Testis (tissue), 2 donors: Measurements from ENCODE around the gene SMAD7.

Experiments
- CTCF ChIP-seq, 3 experiments: fragments of 450-650 bp in 2 of 3; fragments of 200-600 bp in 1 of 3; sonication (generic) in 1 of 3; IDR thresholded peaks; one replicate each; pipeline ENCODE4 v1.5.1; 2016 to 2019; ENCODE audit warnings: antibody characterized with exemption in 3 of 3, mild to moderate bottlenecking in 2 of 3, moderate library complexity in 1 of 3
- POLR2A ChIP-seq: fragments of 450-650 bp; IDR thresholded peaks from one replicate; pipeline ENCODE4 v1.6.1; 2017; ENCODE audit warnings: antibody characterized with exemption, mild to moderate bottlenecking, moderate library complexity

- TF ChIP-seq CTCF (IDR thresholded peaks at IDR 0.05) (no peak), POLR2A (no peak)
These were observed 6.4 kb upstream of the SMAD7 start for GRCh38 chr18:48957136-48957535.
